ENCODE results near the gene NTNG1. TPM values are rescaled to one million over a fixed set of nuclear protein-coding genes. Genes with fewer than 3 reads are reported as not detected.

The NTNG1 gene
- total and polyA plus RNA-seq, 4 donors = 0.72 to 26.7 (median 3.9) TPM

GRCh38 chr1:107264561-107264960 is 123.7 kb downstream of the NTNG1 start:
- H3K36me3 ChIP-seq (ENCODE audit: control insufficient read depth in 4 of 4, insufficient read depth in 4 of 4, low read length in 4 of 4) = no peaks in the 10 kb centered on the region
- no peak overlapping the region for H3K27ac ChIP-seq (ENCODE audit: low read depth in 1 of 2, low read length in 1 of 2)
- TF ChIP-seq CTCF (IDR thresholded peaks at IDR 0.05; ENCODE audit: control extremely low read depth, extremely low read depth) = no peak
- no peak overlapping the region for H3K9ac ChIP-seq (ENCODE audit: insufficient read depth in 1 of 2, low read length in 2 of 2)
- whole genome bisulfite sequencing, 2 donors = 77 to 91% methylated on average over 1 of the region's 1 CpG
- DNase-seq = no peak
- H3K4me1 ChIP-seq (ENCODE audit: control insufficient read depth in 5 of 5, insufficient read depth in 5 of 5, low read length in 5 of 5) = peaks cover 0 to 2% (median 2%) of the 10 kb centered on the region in 5 donors
- H3K4me3 ChIP-seq = no peak overlapping the region
- no peaks in the 10 kb centered on the region for H3K27me3 ChIP-seq (ENCODE audit: control insufficient read depth in 3 of 3, insufficient read depth in 3 of 3, low read length in 2 of 3)
- no peaks in the 10 kb centered on the region for H3K9me3 ChIP-seq (ENCODE audit: control insufficient read depth in 4 of 4, insufficient read depth in 3 of 4, low read length in 3 of 4)
- ATAC-seq (ENCODE audit: insufficient read depth, low FRiP score) = no peak

- no peaks in the 10 kb centered on the region for H3K36me3 ChIP-seq (ENCODE audit: control insufficient read depth in 4 of 4, insufficient read depth in 4 of 4, low read length in 4 of 4)
- no peaks in the 10 kb centered on the region for H3K9me3 ChIP-seq (ENCODE audit: control insufficient read depth in 4 of 4, insufficient read depth in 3 of 4, low read length in 3 of 4)
- DNase-seq (peak in 1 of 3 donors; percentile 36), ATAC-seq (ENCODE audit: insufficient read depth, low FRiP score) (no peak)
- TF ChIP-seq CTCF (IDR thresholded peaks at IDR 0.05; ENCODE audit: control extremely low read depth, extremely low read depth) = no peak
- WGBS, 2 donors = 74 to 79% methylated on average over 3 of the region's 3 CpGs
- H3K27ac ChIP-seq (ENCODE audit: low read depth in 1 of 2, low read length in 1 of 2) = no peak overlapping the region
- H3K4me1 ChIP-seq (ENCODE audit: control insufficient read depth in 5 of 5, insufficient read depth in 5 of 5, low read length in 5 of 5) = peaks cover 0 to 2% (median 2%) of the 10 kb centered on the region in 5 donors
- no peak overlapping the region for H3K4me3 ChIP-seq
- H3K9ac ChIP-seq (ENCODE audit: insufficient read depth in 1 of 2, low read length in 2 of 2) = no peak overlapping the region
- H3K27me3 ChIP-seq (ENCODE audit: control insufficient read depth in 3 of 3, insufficient read depth in 3 of 3, low read length in 2 of 3) = no peaks in the 10 kb centered on the region
Measured at GRCh38 chr1:107267489-107267888, 126.7 kb downstream of the NTNG1 start.

- H3K27ac ChIP-seq (ENCODE audit: low read depth in 1 of 2, low read length in 1 of 2) = no peak overlapping the region
- no peak for DNase-seq
- H3K9ac ChIP-seq (ENCODE audit: insufficient read depth in 1 of 2, low read length in 2 of 2) = no peak overlapping the region
- peaks cover 0 to 4% (median 2%) of the 10 kb centered on the region in 5 donors for H3K4me1 ChIP-seq (ENCODE audit: control insufficient read depth in 5 of 5, insufficient read depth in 5 of 5, low read length in 5 of 5)
- 85 to 89% methylated on average over 4 of the region's 4 CpGs for WGBS, 2 donors
- no peak overlapping the region for H3K4me3 ChIP-seq
- no peak for ATAC-seq (ENCODE audit: insufficient read depth, low FRiP score)
- H3K9me3 ChIP-seq (ENCODE audit: control insufficient read depth in 4 of 4, insufficient read depth in 3 of 4, low read length in 3 of 4) = no peaks in the 10 kb centered on the region
- no peak for TF ChIP-seq CTCF (IDR thresholded peaks at IDR 0.05; ENCODE audit: control extremely low read depth, extremely low read depth)
- H3K36me3 ChIP-seq (ENCODE audit: control insufficient read depth in 4 of 4, insufficient read depth in 4 of 4, low read length in 4 of 4) = no peaks in the 10 kb centered on the region
- H3K27me3 ChIP-seq (ENCODE audit: control insufficient read depth in 3 of 3, insufficient read depth in 3 of 3, low read length in 2 of 3) = no peaks in the 10 kb centered on the region
Measured at GRCh38 chr1:107272321-107272720, 131.5 kb downstream of the NTNG1 start.

GRCh38 chr1:107273515-107273914 is 132.7 kb downstream of the NTNG1 start:
- Histone ChIP-seq H3K36me3 (ENCODE audit: control insufficient read depth in 4 of 4, insufficient read depth in 4 of 4, low read length in 4 of 4) (no peaks in the 10 kb centered on the region), H3K4me3 (no peak overlapping the region), H3K9me3 (ENCODE audit: control insufficient read depth in 4 of 4, insufficient read depth in 3 of 4, low read length in 3 of 4) (no peaks in the 10 kb centered on the region), H3K4me1 (ENCODE audit: control insufficient read depth in 5 of 5, insufficient read depth in 5 of 5, low read length in 5 of 5) (peaks cover 0 to 2% (median 0%) of the 10 kb centered on the region in 5 donors), H3K27me3 (ENCODE audit: control insufficient read depth in 3 of 3, insufficient read depth in 3 of 3, low read length in 2 of 3) (no peaks in the 10 kb centered on the region), H3K27ac (ENCODE audit: low read depth in 1 of 2, low read length in 1 of 2) (no peak overlapping the region), H3K9ac (ENCODE audit: insufficient read depth in 1 of 2, low read length in 2 of 2) (no peak overlapping the region)
- WGBS, 2 donors = 78% methylated on average over 3 of the region's 3 CpGs
- TF ChIP-seq CTCF (IDR thresholded peaks at IDR 0.05; ENCODE audit: control extremely low read depth, extremely low read depth) = no peak
- ATAC-seq (ENCODE audit: insufficient read depth, low FRiP score) (no peak), DNase-seq (no peak)
